Common myeloid progenitor, CD34-positive (primary cell): Measurements from ENCODE around the gene PRSS22.

Experiments used
- CTCF ChIA-PET: fragments of 350-600 bp; sonication (Branson Sonifier 250); formaldehyde crosslinking; loops from one replicate; lab custom pipeline; 2021; ENCODE audit warnings: antibody characterized with exemption; lab: Charles Lee
- POLR2A ChIA-PET: fragments of 350-600 bp; sonication (Branson Sonifier 250); formaldehyde crosslinking; loops from one replicate; lab custom pipeline; 2021; ENCODE audit warnings: antibody characterized with exemption; lab: Charles Lee
- DNase-seq, 3 donors: peaks; one replicate each; pipeline versions ENCODE4 v3.0.0 to v3.0.0-alpha.2; 2013
- H3K27ac ChIP-seq, 2 experiments: 1 replicate in 1 of 2; 2 replicates in 1 of 2; pipeline ENCODE4 v1.7.0; 2013; ENCODE audit warnings: inconsistent platforms in 2 of 2, low read length in 2 of 2, mild to moderate bottlenecking in 2 of 2, low read depth in 1 of 2, moderate library complexity in 1 of 2; ENCODE audit not compliant: severe bottlenecking in 2 of 2, insufficient read depth in 1 of 2, poor library complexity in 1 of 2
- H3K27me3 ChIP-seq, 5 experiments: replicated peaks in 2 of 5; 1 replicate in 3 of 5; 2 replicates in 2 of 5; pipeline versions ENCODE4 v1.6.1 to v1.7.0; 2013; ENCODE audit warnings: low read length in 4 of 5, mild to moderate bottlenecking in 2 of 5, moderate library complexity in 2 of 5, inconsistent platforms in 1 of 5; ENCODE audit not compliant: insufficient read depth in 5 of 5, control insufficient read depth in 4 of 5
- H3K36me3 ChIP-seq, 4 experiments: 1 replicate in 2 of 4; 2 replicates in 2 of 4; pipeline versions ENCODE4 v1.6.1 to v1.7.0; 2013; ENCODE audit warnings: low read length in 3 of 4, control low read depth in 1 of 4, mild to moderate bottlenecking in 1 of 4; ENCODE audit not compliant: control insufficient read depth in 4 of 4, insufficient read depth in 4 of 4
- H3K4me1 ChIP-seq, 4 experiments: 1 replicate in 3 of 4; 2 replicates in 1 of 4; pipeline versions ENCODE4 v1.6.1 to v1.7.1; 2013; ENCODE audit warnings: low read length in 3 of 4, mild to moderate bottlenecking in 3 of 4, control low read depth in 1 of 4, inconsistent platforms in 1 of 4, moderate library complexity in 1 of 4; ENCODE audit not compliant: control insufficient read depth in 4 of 4, insufficient read depth in 4 of 4; ENCODE audit errors: control extremely low read depth in 1 of 4
- H3K4me3 ChIP-seq, 7 experiments: 1 replicate in 4 of 7; 2 replicates in 3 of 7; pipeline versions ENCODE4 v1.5.1 to v1.7.0; 2013; ENCODE audit warnings: mild to moderate bottlenecking in 7 of 7, low read length in 6 of 7, moderate library complexity in 6 of 7, inconsistent platforms in 2 of 7, low read depth in 2 of 7, control low read depth in 1 of 7; ENCODE audit not compliant: insufficient read depth in 4 of 7, control insufficient read depth in 1 of 7; ENCODE audit errors: extremely low read depth in 1 of 7
- H3K9me3 ChIP-seq, 5 experiments: 1 replicate in 4 of 5; 2 replicates in 1 of 5; pipeline versions ENCODE4 v1.6.1 to v1.7.1; 2013; ENCODE audit warnings: low read length in 4 of 5, mild to moderate bottlenecking in 2 of 5, inconsistent platforms in 1 of 5, low read depth in 1 of 5, moderate library complexity in 1 of 5; ENCODE audit not compliant: control insufficient read depth in 4 of 5, insufficient read depth in 2 of 5; ENCODE audit errors: control extremely low read depth in 1 of 5
- WGBS: methylation state at CpG from one replicate; pipeline ENCODE4 v1.1.5; 2013; ENCODE audit not compliant: insufficient coverage; 5-methylcytosine and 5-hydroxymethylcytosine counted together

PRSS22 gene

GRCh38 chr16:2881783-2882649, 24.0 kb upstream of the PRSS22 start:
- Histone ChIP-seq H3K36me3 (no peaks in the 10 kb centered on the region), H3K9me3 (peaks cover 0 to 10% (median 5%) of the 10 kb centered on the region in 5 experiments), H3K4me1 (peaks cover 0 to 13% (median 13%) of the 10 kb centered on the region in 4 experiments), H3K27ac (peak overlapping the region in 1 of 2 experiments; percentile 86), H3K27me3 (no peaks in the 10 kb centered on the region), H3K4me3 (peak overlapping the region; percentile 50 to 94 (median 79))
- POLR2A ChIA-PET, result interaction anchor here (0.9 kb wide), 1 partner anchor 10 kb away, joined by 4 read pairs; no protein-coding TSS in a partner anchor
- WGBS, result 6% methylated on average over 42 of the region's 52 CpGs
- CTCF ChIA-PET, result interaction anchor here (0.6 to 2.7 kb wide), 4 partner anchors 14 to 41 kb away, joined by 3 to 13 read pairs (median 5); no protein-coding TSS in a partner anchor
- peak; percentile 26 to 61 (median 49) for DNase-seq

DNA sequence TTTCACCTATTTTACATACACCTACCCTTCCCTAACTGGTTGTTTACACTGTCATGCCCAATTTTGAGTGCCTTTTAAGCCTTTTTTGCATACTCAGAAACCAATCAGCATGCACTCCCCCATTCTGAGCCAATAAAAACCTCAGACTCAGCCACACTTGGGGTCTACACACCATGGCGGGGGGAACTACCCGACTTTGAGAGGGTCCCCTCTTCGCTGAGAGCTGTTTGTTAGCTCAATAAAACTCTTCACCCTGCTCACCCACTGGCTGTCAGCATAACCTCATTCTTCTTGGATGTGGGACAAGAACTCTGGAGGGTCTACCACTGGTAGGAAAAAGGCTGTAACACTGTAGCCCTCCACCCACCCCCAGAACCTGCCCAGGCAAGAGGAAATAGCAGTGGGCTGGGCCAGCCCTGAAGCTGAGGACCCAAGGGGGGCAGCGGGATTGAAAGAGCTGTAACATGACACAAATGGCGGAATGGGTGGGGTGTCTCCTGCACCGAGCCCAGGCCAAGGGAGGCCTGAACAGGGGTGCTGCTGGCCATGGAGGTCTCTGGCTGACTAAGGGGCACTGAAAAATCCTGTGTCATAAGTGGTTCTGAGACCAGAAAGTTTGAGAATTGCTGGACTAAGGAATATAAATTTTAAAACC, 22.0 kb upstream of the PRSS22 start:
- POLR2A ChIA-PET, result no interaction called here
- CTCF ChIA-PET, result interaction anchor here (1.1 to 2.7 kb wide), 5 partner anchors 10 to 47 kb away, joined by 4 to 13 read pairs (median 4); partner anchors contain the start of gene FLYWCH1
- DNase-seq, result no peak
- H3K36me3 ChIP-seq, result no peaks in the 10 kb centered on the region
- 92% methylated on average over 3 of the region's 6 CpGs for WGBS
- no peak overlapping the region for H3K4me3 ChIP-seq
- H3K27ac ChIP-seq, result no peak overlapping the region
- no peaks in the 10 kb centered on the region for H3K27me3 ChIP-seq
- peaks cover 0 to 13% (median 13%) of the 10 kb centered on the region in 4 experiments for H3K4me1 ChIP-seq
- peaks cover 0 to 10% (median 5%) of the 10 kb centered on the region in 5 experiments for H3K9me3 ChIP-seq

GRCh38 chr16:2874912-2875362, 17.0 kb upstream of the PRSS22 start:
- Histone ChIP-seq H3K27me3 (no peaks in the 10 kb centered on the region), H3K36me3 (no peaks in the 10 kb centered on the region), H3K4me1 (peaks cover 0 to 6% (median 2%) of the 10 kb centered on the region in 4 experiments), H3K4me3 (no peak overlapping the region), H3K27ac (no peak overlapping the region), H3K9me3 (peaks cover 0 to 6% (median 3%) of the 10 kb centered on the region in 5 experiments)
- DNase-seq, result peak; percentile 78 to 88 (median 88)
- POLR2A ChIA-PET, result no interaction called here
- 19% methylated on average over 7 of the region's 25 CpGs for WGBS
- CTCF ChIA-PET, result interaction anchor here (1.2 to 1.7 kb wide), 3 partner anchors 36 to 46 kb away, joined by 3 to 4 read pairs (median 3); no protein-coding TSS in a partner anchor

DNA sequence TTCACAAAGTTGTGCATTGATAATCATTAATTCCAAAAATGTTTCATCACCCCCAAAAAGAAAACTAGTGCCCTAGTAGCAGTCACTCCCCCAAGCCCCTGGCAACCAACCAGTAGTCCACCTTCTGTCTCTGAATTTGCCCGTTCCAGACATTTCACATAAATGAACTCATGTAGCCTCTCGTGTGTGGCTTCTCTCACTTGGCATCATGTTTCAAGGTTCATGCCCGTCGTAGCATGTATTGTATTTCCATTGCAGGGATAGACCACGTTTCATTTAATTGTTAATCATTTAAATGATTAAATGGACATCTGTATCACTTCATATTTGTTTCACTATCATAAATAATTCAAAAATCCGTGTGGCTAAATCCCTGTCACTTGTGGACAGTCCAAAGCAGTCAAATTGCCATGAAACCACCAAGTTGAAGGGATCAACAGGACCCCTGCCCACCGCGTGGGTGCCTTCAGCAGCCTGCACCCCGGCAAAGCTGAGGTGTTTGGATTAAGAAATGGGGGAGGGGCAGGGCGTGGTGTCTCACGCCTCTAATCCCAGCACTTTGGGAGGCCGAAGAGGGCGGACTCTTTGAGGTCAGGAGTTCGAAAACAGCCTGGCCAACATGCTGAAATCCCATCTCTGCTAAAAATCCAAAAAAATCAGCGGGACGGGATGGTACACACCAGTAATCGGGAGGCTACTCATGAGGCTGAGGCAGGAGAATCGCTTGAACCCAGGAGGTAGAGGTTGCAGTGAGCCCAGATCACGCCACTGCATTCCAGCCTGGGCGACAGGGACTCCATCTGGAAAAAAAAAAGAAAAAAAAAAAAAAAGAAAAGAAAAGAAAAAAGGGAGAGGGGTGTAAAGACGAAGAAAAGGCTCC, 16.3 kb upstream of the PRSS22 start:
- 78% methylated on average over 18 of the region's 21 CpGs for WGBS
- H3K4me3 ChIP-seq, result no peak overlapping the region
- CTCF ChIA-PET, result interaction anchor here (1.2 to 4.8 kb wide), 6 partner anchors 9 to 46 kb away, joined by 3 to 21 read pairs (median 6); partner anchors contain the start of gene FLYWCH2
- peaks cover 0 to 6% (median 2%) of the 10 kb centered on the region in 4 experiments for H3K4me1 ChIP-seq
- POLR2A ChIA-PET, result no interaction called here
- DNase-seq, result no peak
- no peaks in the 10 kb centered on the region for H3K36me3 ChIP-seq
- H3K27ac ChIP-seq, result no peak overlapping the region
- H3K9me3 ChIP-seq, result no peaks in the 10 kb centered on the region
- H3K27me3 ChIP-seq, result no peaks in the 10 kb centered on the region

DNA sequence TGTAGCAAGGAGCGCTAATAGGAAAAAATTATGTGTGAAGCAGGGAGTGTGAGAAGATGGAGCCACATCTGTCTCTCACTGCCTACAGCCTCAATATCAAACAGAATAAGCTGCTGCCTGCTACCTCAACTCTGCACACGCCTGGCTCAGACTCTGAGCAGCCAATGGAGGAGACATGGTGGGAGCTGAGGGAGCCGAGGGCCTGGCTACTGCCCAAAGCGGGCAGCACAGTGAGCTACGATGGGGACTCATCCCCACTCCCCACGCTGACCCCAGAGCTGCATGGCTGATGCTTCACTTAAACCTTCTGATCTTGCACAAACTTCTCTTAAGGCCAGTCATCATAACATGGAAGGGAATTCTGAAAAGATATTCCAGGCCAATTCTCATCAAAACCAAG, 14.0 kb upstream of the PRSS22 start:
- WGBS, result 97% methylated on average over 5 of the region's 6 CpGs
- no peak for DNase-seq
- H3K27ac ChIP-seq, result no peak overlapping the region
- H3K36me3 ChIP-seq, result no peaks in the 10 kb centered on the region
- POLR2A ChIA-PET, result interaction anchor here (1.3 kb wide), 1 partner anchor 11 kb away, joined by 4 read pairs; the partner anchor contains the start of gene FLYWCH2
- CTCF ChIA-PET, result interaction anchor here (1.2 to 4.8 kb wide), 9 partner anchors 11 to 74 kb away, joined by 3 to 21 read pairs (median 4); no protein-coding TSS in a partner anchor
- no peaks in the 10 kb centered on the region for H3K9me3 ChIP-seq
- H3K4me3 ChIP-seq, result no peak overlapping the region
- no peaks in the 10 kb centered on the region for H3K27me3 ChIP-seq
- H3K4me1 ChIP-seq, result peaks cover 0 to 18% (median 7%) of the 10 kb centered on the region in 4 experiments
